GM10266 (cell line): ENCODE results near the gene LHFPL2.

Experiments used
- DNase-seq: peaks from one replicate; pipeline ENCODE4 v3.0.0; 2012; ENCODE audit errors: extremely low spot score
- TF ChIP-seq, protein P1 (sequence below): IDR thresholded peaks from 2 replicates; pipeline ENCODE4 v1.5.1; 2012; ENCODE audit warnings: mild to moderate bottlenecking, low read depth; ENCODE audit not compliant: control insufficient read depth, insufficient read depth; ENCODE audit errors: missing control alignments

The LHFPL2 gene

DNA sequence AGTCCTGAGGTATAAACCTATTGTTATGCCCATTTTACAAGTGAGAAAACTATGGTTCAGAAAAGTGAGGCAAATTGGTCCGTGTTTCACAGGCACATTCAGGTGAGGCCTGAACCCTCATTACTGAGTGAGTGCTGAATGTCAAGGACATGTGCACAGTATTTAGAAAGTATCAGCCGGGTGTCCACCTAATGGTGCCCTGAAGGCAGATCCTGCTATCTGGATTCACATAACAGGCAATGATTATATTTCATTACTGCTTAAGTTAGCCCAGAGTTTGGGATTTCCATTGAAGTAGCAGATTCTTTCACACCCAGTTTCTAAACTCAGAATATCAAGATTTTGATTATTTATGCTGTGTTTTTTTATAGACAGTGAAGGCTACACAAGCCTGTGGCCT, 142.7 kb downstream of the LHFPL2 start:
- TF ChIP-seq, protein P1, sequence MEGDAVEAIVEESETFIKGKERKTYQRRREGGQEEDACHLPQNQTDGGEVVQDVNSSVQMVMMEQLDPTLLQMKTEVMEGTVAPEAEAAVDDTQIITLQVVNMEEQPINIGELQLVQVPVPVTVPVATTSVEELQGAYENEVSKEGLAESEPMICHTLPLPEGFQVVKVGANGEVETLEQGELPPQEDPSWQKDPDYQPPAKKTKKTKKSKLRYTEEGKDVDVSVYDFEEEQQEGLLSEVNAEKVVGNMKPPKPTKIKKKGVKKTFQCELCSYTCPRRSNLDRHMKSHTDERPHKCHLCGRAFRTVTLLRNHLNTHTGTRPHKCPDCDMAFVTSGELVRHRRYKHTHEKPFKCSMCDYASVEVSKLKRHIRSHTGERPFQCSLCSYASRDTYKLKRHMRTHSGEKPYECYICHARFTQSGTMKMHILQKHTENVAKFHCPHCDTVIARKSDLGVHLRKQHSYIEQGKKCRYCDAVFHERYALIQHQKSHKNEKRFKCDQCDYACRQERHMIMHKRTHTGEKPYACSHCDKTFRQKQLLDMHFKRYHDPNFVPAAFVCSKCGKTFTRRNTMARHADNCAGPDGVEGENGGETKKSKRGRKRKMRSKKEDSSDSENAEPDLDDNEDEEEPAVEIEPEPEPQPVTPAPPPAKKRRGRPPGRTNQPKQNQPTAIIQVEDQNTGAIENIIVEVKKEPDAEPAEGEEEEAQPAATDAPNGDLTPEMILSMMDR: no peak
- no peak for DNase-seq

DNA sequence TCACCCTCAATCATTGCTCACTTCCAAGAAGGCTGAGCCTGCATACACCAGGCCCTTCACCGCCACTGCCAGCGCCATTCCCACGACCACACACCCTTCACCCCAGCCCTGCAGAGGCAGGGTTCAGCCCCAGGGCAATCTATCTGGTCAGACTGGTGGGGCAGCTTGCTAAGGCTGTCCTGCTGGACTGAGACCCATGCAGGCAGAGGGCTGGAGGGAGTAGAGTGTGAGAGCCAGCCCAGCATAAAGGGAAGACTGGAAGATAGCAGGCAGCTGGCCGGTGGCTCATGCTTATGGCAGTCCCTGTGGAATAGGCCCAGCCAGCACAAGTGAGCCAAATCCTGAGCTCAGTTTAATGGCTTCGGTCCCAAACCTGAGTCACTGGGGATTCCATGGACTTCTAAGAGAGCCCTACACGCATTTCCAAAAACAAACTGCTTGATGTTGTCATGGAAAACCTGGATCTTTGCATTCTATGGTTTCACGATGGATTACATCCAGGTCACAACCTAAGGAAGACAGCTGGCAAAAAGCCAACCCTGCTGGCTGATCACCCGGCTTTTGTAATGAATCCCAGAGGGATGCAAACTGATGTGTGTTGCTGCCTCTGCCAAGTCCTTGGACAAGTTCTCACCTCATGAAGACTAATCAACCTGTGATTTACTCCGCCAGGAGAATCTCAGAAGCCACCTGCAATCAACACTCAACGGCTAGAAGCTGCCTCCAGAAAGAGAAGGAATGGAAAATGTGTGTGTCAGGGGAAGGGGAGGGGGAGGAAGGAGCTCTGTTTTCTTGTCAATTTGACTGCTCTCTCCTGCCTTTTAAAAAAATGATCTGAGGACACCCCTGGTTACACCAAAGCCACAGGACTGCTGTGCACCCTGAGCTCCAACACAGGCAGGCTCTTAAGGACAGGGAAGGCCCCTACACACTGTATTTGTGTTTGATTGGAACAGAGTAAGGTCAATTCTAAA, 143.6 kb downstream of the LHFPL2 start:
- DNase-seq: no peak
- TF ChIP-seq, protein P1: no peak

DNA sequence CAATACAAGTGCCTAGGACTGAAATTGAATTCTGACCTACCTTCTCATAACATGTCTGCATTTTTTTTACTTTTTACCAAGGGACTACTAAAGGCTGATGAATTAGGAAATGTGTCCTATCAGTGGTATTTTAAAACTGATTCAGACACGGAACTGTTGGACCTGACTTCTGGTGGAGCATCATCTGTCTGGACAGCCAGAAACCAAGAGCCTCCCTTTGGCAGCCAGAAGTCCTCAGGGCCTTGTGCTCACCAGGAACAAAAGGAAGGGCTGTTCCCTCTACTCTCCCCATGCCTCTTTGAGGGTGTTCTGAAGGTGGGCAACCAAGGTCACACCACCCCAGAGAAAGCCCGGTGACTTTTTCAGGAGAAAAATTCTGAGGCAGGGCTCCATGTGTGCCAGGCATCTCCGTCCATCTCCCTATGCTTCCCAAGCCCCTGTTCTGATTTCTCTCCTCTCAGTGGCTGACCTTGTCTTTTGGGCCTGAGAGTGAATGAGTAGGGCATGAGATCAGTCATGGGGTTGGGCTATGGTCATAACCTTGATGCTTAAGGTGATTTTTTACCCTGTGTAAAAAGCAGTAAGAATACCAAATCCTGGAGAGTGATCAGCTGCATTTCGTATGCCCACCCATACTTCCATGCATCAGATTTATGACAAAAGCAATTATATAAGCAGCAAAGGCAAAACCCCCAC, 144.5 kb downstream of the LHFPL2 start:
- TF ChIP-seq, protein P1: no peak
- DNase-seq: no peak

DNA sequence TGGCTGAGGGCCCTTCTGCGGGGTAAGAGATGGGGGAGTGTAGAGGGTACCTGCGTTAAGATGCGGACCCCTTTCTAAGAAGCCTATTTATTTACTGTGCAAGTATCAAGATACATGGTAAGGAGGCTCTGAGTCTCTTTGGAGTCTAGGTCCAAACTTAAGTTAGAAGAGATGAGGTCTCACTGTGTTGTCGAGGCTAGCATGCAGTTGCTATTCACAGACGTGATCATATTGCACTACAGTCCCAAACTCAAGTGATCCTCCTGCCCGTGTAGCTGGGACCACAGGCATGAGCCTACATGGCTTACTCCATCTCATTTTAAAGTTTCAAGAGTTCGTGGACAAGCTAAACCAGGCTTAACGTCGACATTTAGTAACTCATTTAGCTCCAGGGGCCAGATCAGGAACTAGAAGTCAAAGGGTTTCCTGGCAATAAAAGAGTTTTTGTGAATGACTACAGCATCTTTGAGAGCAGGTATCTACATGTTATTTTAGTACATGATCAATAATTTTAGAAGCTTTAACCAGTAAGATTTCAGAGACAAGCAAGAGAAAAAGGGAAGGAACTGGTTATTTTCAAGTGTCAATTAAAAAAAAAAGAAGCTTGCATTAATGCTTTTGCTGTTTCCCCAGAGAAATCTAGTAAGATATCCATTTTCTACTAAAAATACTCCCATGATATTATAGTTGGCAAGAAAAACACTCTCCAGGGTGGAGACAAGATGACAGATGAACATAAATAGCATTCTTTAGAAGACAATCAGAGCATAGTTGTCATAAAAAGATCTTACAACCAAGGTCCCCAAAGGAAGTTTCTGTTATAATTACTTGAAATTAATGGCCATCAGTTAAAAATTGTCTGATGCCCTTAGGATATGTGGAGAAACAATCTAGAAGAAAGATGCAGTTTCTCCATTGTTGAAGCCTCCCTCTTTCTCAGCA, 146.9 kb downstream of the LHFPL2 start:
- DNase-seq: no peak
- TF ChIP-seq, protein P1: no peak

DNA sequence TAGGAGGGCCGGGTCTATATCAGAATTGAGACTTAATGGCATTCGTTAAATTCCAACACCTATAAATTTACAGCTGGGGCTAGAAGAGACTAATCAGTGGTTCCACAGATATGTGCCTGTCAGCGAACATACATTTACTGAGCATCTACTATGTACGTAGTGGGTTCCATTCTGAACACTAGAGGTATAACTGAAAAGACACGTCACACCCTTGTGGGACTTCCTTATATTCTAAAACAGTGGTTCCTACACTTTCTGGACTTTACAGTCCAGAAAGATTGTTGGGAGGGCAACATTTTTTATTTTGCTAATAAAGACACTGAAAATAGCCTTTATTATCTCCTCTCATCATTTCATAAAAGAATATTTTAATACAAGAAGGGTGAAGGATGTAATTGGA, 147.7 kb downstream of the LHFPL2 start:
- DNase-seq: no peak
- TF ChIP-seq, protein P1: no peak

DNA sequence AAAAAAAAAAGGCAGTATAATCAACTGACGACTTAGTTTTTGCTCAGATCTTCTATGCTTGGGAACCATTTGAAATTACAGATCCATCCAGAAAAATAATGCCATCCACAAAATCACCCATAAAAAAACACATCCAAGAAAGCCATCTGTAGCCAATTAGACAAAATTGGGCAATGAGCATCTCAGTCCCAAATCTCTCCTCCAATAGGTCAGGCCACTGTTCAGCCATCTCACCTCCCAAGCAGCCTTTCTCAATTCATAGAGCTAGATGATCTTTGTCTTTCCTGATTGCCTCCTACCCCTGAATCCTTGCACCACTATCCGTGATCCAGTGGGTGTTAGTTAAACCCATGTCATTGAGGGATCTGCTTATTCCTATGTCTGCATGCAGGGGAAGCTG, 148.5 kb downstream of the LHFPL2 start:
- TF ChIP-seq, protein P1: no peak
- no peak for DNase-seq
